Upper lobe of right lung (tissue), 1 donor: ENCODE measurements around the gene IL7R. TPM values are rescaled to one million over a fixed set of nuclear protein-coding genes. Genes with fewer than 3 reads are reported as not detected.
A peak's percentile ranks its signal among the peaks of the same experiment; 100 is the strongest.
"Not testable (repeated sequence)": the region's sequence is repeated elsewhere in the genome, so short reads cannot be mapped to it uniquely, and the experiment has no call there.

Source experiments
- ATAC-seq: fragments of 200-7000 bp; cut with Tn5 transposase; one replicate; pipeline ENCODE4 v1.9.1; 2020; ENCODE audit warnings: mild to moderate bottlenecking, moderate library complexity
- DNase-seq: peaks from one replicate; pipeline ENCODE4 v3.0.0-alpha.2; 2020
- H3K27ac ChIP-seq: fragments of 200-600 bp; one replicate; pipeline ENCODE4 v1.8.0; 2022
- H3K27me3 ChIP-seq: fragments of 200-600 bp; one replicate; pipeline ENCODE4 v1.8.0; 2022; ENCODE audit warnings: mild to moderate bottlenecking
- H3K36me3 ChIP-seq: fragments of 200-600 bp; one replicate; pipeline ENCODE4 v1.8.0; 2022
- H3K4me1 ChIP-seq: fragments of 200-600 bp; one replicate; pipeline ENCODE4 v1.8.0; 2022
- H3K4me3 ChIP-seq: fragments of 200-600 bp; one replicate; pipeline ENCODE4 v1.8.0; 2022; ENCODE audit warnings: mild to moderate bottlenecking
- H3K9me3 ChIP-seq: fragments of 200-600 bp; one replicate; pipeline ENCODE4 v1.8.0; 2022
- CTCF ChIP-seq: fragments of 200-600 bp; IDR thresholded peaks from one replicate; pipeline ENCODE4 v1.8.0; 2022; ENCODE audit warnings: antibody characterized with exemption
- intact Hi-C: fragments of 100-400 bp; cut with DNase I; formaldehyde crosslinking; loops from one replicate; pipeline ENCODE4 v1.11.0; 2022
- total RNA-seq: library from RNA; stranded (reverse); fragmentation: NEBNext Ultra II Directional; extraction: Animal tissue kit (Norgen Biotek cat#: 25700); gene quantifications from one replicate; pipeline ENCODE4 v1.2.1, GENCODE V29; 2021
- donor health status: DM: no; HTN: yes; CAD: no; lungs with severe emphysema.

The IL7R gene
- total RNA-seq, 1 donor from 2014 or later: 226 TPM

- Histone ChIP-seq H3K9me3 (no peaks in the 10 kb centered on the region), H3K27me3 (no peaks in the 10 kb centered on the region), H3K27ac (peak overlapping the region; percentile 43), H3K4me1 (peaks cover 3% of the 10 kb centered on the region), H3K36me3 (no peaks in the 10 kb centered on the region), H3K4me3 (no peak overlapping the region)
- intact Hi-C loops: no loop called here
- TF ChIP-seq CTCF: no peak
- no peak for ATAC-seq
- DNase-seq: no peak
Measured at GRCh38 chr5:35852773-35853172, 3.9 kb upstream of the IL7R start.

GRCh38 chr5:35853631-35854030 is 3.1 kb upstream of the IL7R start:
- H3K36me3 ChIP-seq: no peaks in the 10 kb centered on the region
- intact Hi-C loops: no loop called here
- H3K27ac ChIP-seq: peak overlapping the region; percentile 67
- H3K9me3 ChIP-seq: no peaks in the 10 kb centered on the region
- no peak for TF ChIP-seq CTCF
- ATAC-seq: peak; percentile 68
- DNase-seq: no peak
- no peaks in the 10 kb centered on the region for H3K27me3 ChIP-seq
- H3K4me3 ChIP-seq: no peak overlapping the region
- peaks cover 3% of the 10 kb centered on the region for H3K4me1 ChIP-seq

- Histone ChIP-seq H3K36me3 (no peaks in the 10 kb centered on the region), H3K4me3 (no peak overlapping the region), H3K27ac (peak overlapping the region; percentile 67), H3K4me1 (peaks cover 3% of the 10 kb centered on the region), H3K27me3 (no peaks in the 10 kb centered on the region), H3K9me3 (no peaks in the 10 kb centered on the region)
- no peak for DNase-seq
- intact Hi-C loops: no loop called here
- ATAC-seq: peak; percentile 44
- TF ChIP-seq CTCF: no peak
Measured at GRCh38 chr5:35854248-35854647, 2.4 kb upstream of the IL7R start.

- H3K27ac ChIP-seq: peak overlapping the region; percentile 61
- intact Hi-C loops: no loop called here
Measured at GRCh38 chr5:35855187-35855586, 1.5 kb upstream of the IL7R start.

GRCh38 chr5:35856186-35856764 is 416 bp upstream of the IL7R start:
- H3K36me3 ChIP-seq, intact Hi-C loops, H3K4me1 ChIP-seq, ATAC-seq, H3K27me3 ChIP-seq, DNase-seq, H3K9me3 ChIP-seq: not testable (repeated sequence)
- peak overlapping the region; percentile 61 for H3K27ac ChIP-seq
- H3K4me3 ChIP-seq: peak overlapping the region; percentile 42

More at GRCh38 chr5:35855187-35855586, 1.5 kb upstream of the IL7R start:
- H3K36me3 ChIP-seq: no peaks in the 10 kb centered on the region
- H3K27me3 ChIP-seq: no peaks in the 10 kb centered on the region
- TF ChIP-seq CTCF: no peak
- H3K4me1 ChIP-seq: peaks cover 3% of the 10 kb centered on the region
- H3K9me3 ChIP-seq: no peaks in the 10 kb centered on the region
- DNase-seq (no peak), ATAC-seq (no peak)
- H3K4me3 ChIP-seq: peak overlapping the region; percentile 15

GRCh38 chr5:35857606-35858205 is 1.0 kb downstream of the IL7R start:
- peak overlapping the region; percentile 61 for H3K27ac ChIP-seq
- ATAC-seq (no peak), DNase-seq (no peak)
- intact Hi-C loops: no loop called here
- no peaks in the 10 kb centered on the region for H3K9me3 ChIP-seq
- no peak for TF ChIP-seq CTCF
- no peaks in the 10 kb centered on the region for H3K27me3 ChIP-seq
- no peaks in the 10 kb centered on the region for H3K36me3 ChIP-seq
- peaks cover 2% of the 10 kb centered on the region for H3K4me1 ChIP-seq
- H3K4me3 ChIP-seq: peak overlapping the region; percentile 42
